Stomach (tissue), 19 donors: ENCODE results near the gene NCF2. TPM values are rescaled to one million over a fixed set of nuclear protein-coding genes. Genes with fewer than 3 reads are reported as not detected.
A peak's percentile ranks its signal among the peaks of the same experiment; 100 is the strongest.

Experiments
- DNase-seq, 2 donors: peaks; one replicate each; pipeline versions ENCODE4 v3.0.0 to v3.0.0-alpha.2; 2013 to 2019
- H3K27ac ChIP-seq, 5 donors: fragments of 200-600 bp in 4 of 5; sonication (generic) in 4 of 5; one replicate each; pipeline ENCODE4 v1.5.1; 2013 to 2019; ENCODE audit warnings: mild to moderate bottlenecking in 1 of 5, moderate library complexity in 1 of 5
- H3K27me3 ChIP-seq, 3 donors: fragments of 200-600 bp; sonication (generic); one replicate each; pipeline ENCODE4 v1.5.1; 2017 to 2019; ENCODE audit warnings: mixed run types in 1 of 3
- H3K36me3 ChIP-seq, 4 donors: fragments of 200-600 bp; sonication (generic); 1 replicate in 3 of 4; 2 replicates in 1 of 4; pipeline ENCODE4 v1.5.1; 2016 to 2019
- H3K4me1 ChIP-seq, 4 donors: fragments of 200-600 bp; sonication (generic); one replicate each; pipeline ENCODE4 v1.5.1; 2016 to 2019
- H3K4me3 ChIP-seq, 4 donors: fragments of 200-600 bp; sonication (generic) in 3 of 4; one replicate each; pipeline ENCODE4 v1.5.1; 2016 to 2019; ENCODE audit warnings: mild to moderate bottlenecking in 1 of 4
- H3K9me3 ChIP-seq, 4 donors: fragments of 200-600 bp; sonication (generic); one replicate each; pipeline ENCODE4 v1.5.1; 2016 to 2019
- EP300 ChIP-seq: sonication (generic); formaldehyde crosslinking; IDR thresholded peaks from one replicate; pipeline ENCODE4 v1.6.1; 2017; ENCODE audit warnings: antibody characterized with exemption
- POLR2A ChIP-seq, 4 donors: fragments of 450-650 bp; IDR thresholded peaks; one replicate each; pipeline ENCODE4 v1.6.1; 2016; ENCODE audit warnings: antibody characterized with exemption in 4 of 4, control low read depth in 2 of 4, mild to moderate bottlenecking in 1 of 4, moderate library complexity in 1 of 4
- POLR2AphosphoS5 ChIP-seq, 3 donors: sonication (generic); formaldehyde crosslinking; IDR thresholded peaks; one replicate each; pipeline ENCODE4 v1.6.1; 2016; ENCODE audit warnings: antibody characterized with exemption in 3 of 3
- WGBS, 5 donors: extraction: QIAGEN DNeasy Blood & Tissue Kit in 3 of 5; methylation state at CpG; one replicate each; pipeline versions ENCODE4 v1.1.5 to v1.1.7; 2013 to 2018; 5-methylcytosine and 5-hydroxymethylcytosine counted together
- intact Hi-C: fragments of 100-400 bp; cut with DNase I; formaldehyde crosslinking; loops from one replicate; pipeline ENCODE4 v1.15.1; 2023; ENCODE audit warnings: low total_unique reads
- long read RNA-seq, 10 donors: transcript quantifications; one replicate each; lab custom pipeline, GENCODE V29; 2026
- polyA plus RNA-seq, 3 donors: library from polyadenylated mRNA; stranded (reverse); fragments of 200-250 nt; gene quantifications; one replicate each; pipeline ENCODE4 v1.2.3, GENCODE V29; 2013
- total RNA-seq, 5 donors: library from RNA; depleted of rRNA; stranded (reverse); fragments of >200 nt; gene quantifications; one replicate each; pipeline versions ENCODE4 v1.1.0 to v1.2.3, GENCODE V29; 2014 to 2016
- TF ChIP-seq, protein P1 (sequence below), 7 experiments: fragments of 450-650 bp in 4 of 7; fragments of 200-600 bp in 3 of 7; sonication (generic) in 3 of 7; IDR thresholded peaks; one replicate each; pipeline ENCODE4 v1.5.1; 2016 to 2019; ENCODE audit warnings: antibody characterized with exemption in 7 of 7, control low read depth in 2 of 7, mild to moderate bottlenecking in 1 of 7
- donor health status: healthy with polysubstance abuse.
- donor health status: Bipolar disorder and iron deficiency.
- donor health status: healthy.

NCF2 gene, protein sequence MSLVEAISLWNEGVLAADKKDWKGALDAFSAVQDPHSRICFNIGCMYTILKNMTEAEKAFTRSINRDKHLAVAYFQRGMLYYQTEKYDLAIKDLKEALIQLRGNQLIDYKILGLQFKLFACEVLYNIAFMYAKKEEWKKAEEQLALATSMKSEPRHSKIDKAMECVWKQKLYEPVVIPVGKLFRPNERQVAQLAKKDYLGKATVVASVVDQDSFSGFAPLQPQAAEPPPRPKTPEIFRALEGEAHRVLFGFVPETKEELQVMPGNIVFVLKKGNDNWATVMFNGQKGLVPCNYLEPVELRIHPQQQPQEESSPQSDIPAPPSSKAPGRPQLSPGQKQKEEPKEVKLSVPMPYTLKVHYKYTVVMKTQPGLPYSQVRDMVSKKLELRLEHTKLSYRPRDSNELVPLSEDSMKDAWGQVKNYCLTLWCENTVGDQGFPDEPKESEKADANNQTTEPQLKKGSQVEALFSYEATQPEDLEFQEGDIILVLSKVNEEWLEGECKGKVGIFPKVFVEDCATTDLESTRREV
- total RNA-seq = 10 to 100 TPM in 1 of 5 donors, 1 to 10 TPM in 3, under 1 TPM in 1; 0.29 to 30.4 (median 6.4) TPM
- 1 to 10 TPM; 3.1 to 10.0 (median 6.0) TPM for polyA plus RNA-seq
- long read RNA-seq, donor 1 = 0 reads
- long read RNA-seq, donor 2 = 0 reads
- long read RNA-seq, donor 3 = 0 reads
- long read RNA-seq, donor 4 = 0 reads
- long read RNA-seq, donor 5 = 0 reads
- long read RNA-seq, donor 6 = 0 reads
- long read RNA-seq, donor 7 = 0 reads
- long read RNA-seq, donor 8 = 0 reads
- long read RNA-seq, donor 9 = 0 reads
- long read RNA-seq, donor 10 = 0 reads

DNA sequence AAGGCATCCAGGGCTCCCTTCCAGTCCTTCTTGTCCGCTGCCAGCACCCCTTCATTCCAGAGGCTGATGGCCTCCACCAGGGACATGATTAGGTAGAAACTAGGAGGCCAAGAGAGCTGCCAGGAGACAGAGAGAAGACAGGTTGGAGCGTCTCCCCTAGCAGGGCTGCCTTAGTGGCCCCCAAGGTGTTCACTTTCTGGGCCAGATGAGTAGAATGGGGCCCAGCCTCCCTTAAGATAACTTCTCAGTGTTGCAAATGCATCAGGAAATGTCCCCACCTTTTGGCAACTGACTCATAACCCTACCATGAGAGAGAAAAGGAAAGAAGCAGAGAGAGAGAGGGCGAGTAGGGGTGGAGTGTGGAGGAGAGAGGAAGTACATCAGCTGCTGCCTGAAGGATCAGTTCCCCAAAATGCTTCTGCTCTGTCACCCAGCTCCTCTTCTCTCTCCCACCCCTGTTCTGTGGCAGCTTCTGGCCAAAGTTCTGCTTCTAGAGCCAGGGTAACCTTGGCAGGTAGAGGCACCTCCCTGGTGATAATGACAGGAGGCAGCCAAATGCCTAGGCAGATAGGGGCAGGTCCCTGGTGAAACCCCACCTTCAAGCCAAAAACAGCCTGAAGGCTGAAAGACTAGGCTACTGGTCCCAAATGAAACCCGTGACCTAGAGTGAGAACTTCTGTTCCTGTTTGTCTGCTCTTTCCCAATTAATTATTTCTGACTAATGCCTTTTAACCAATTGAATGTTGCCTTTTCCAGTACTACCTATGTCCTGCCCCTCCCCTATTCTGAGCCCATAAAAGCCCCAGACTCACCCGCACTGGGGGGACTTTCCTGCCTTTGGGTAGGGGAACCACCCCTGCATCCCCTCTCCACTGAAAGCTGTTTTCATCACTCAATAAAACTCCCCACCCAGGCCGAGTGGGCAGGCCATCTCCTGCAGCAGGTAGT lies at the start of gene NCF2:
Gene NCF2, minus strand, starts transcription at position 216 of the 948 bp plus-strand sequence. Its CDS starts 130 bp downstream, at position 86.
- H3K27ac ChIP-seq = peak within 1 kb of the TSS in 4 of 5 donors; percentile 26 to 81 (median 68)
- WGBS, 5 donors = 69 to 84% (median 72%) methylated on average over 6 of the region's 6 CpGs
- no peaks in the 10 kb centered on the region for H3K27me3 ChIP-seq
- peak within 1 kb of the TSS in 2 of 4 donors; percentile 29 to 34 for H3K4me3 ChIP-seq
- H3K4me1 ChIP-seq = peaks cover 0 to 8% (median 0%) of the 10 kb centered on the region in 4 donors
- TF ChIP-seq POLR2AphosphoS5 (IDR thresholded peaks at IDR 0.05) = peak in 2 of 3 donors; percentile 21 to 48
- no peak for TF ChIP-seq POLR2A (IDR thresholded peaks at IDR 0.05)
- TF ChIP-seq EP300 = no peak
- TF ChIP-seq, protein P1, sequence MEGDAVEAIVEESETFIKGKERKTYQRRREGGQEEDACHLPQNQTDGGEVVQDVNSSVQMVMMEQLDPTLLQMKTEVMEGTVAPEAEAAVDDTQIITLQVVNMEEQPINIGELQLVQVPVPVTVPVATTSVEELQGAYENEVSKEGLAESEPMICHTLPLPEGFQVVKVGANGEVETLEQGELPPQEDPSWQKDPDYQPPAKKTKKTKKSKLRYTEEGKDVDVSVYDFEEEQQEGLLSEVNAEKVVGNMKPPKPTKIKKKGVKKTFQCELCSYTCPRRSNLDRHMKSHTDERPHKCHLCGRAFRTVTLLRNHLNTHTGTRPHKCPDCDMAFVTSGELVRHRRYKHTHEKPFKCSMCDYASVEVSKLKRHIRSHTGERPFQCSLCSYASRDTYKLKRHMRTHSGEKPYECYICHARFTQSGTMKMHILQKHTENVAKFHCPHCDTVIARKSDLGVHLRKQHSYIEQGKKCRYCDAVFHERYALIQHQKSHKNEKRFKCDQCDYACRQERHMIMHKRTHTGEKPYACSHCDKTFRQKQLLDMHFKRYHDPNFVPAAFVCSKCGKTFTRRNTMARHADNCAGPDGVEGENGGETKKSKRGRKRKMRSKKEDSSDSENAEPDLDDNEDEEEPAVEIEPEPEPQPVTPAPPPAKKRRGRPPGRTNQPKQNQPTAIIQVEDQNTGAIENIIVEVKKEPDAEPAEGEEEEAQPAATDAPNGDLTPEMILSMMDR (IDR thresholded peaks at IDR 0.05) = no peak
- intact Hi-C loops = no loop called here
- DNase-seq = peak; percentile 31 to 59
- no peaks in the 10 kb centered on the region for H3K36me3 ChIP-seq
- no peaks in the 10 kb centered on the region for H3K9me3 ChIP-seq

DNA sequence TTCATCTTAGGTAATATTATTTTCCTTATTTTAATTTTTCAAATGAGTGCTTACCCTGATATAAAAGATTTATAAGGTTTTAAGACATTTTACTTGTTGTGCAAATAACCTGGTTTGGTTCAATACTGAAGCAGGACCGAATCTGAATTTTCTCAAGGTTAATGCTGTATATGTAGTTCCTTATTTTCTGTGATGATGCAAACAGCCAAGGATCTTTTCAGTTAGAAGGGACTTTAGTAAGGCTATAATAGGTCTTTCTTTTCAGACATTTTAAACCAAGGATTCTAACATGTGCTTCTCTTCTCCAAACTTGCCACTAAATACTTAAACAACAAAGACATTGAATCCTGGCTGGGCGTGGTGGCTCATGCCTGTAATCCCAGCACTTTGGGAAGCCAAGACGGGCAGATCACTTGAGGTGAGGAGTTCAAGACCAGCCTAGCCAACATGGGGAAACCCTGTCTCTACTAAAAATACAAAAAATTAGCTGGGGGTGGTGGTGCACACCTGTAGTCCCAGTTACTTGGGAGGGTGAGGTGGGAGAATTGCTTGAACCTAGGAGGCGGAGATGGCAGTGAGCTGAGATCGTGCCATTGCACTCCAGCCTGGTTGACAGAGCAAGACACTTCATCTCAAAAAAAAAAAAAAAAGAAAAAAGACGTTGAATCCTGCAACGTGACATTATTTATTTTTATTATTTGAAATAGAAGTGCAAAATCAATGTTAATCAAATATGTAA lies 48.6 kb upstream of the NCF2 start:
- Histone ChIP-seq H3K27me3 (no peaks in the 10 kb centered on the region), H3K27ac (no peak overlapping the region), H3K36me3 (no peaks in the 10 kb centered on the region), H3K4me3 (no peak overlapping the region), H3K9me3 (no peaks in the 10 kb centered on the region), H3K4me1 (peaks cover 8 to 20% (median 14%) of the 10 kb centered on the region in 4 donors)
- 83 to 88% (median 86%) methylated on average over 7 of the region's 7 CpGs for WGBS, 5 donors
- no peak for DNase-seq
- intact Hi-C loops = loop anchor here (10.0 kb wide), 1 partner anchor 164 kb away; the partner anchor contains the start of gene SMG7
- TF ChIP-seq POLR2AphosphoS5 (IDR thresholded peaks at IDR 0.05) = no peak
- TF ChIP-seq, protein P1 (IDR thresholded peaks at IDR 0.05) = no peak
- no peak for TF ChIP-seq EP300
- no peak for TF ChIP-seq POLR2A (IDR thresholded peaks at IDR 0.05)

DNA sequence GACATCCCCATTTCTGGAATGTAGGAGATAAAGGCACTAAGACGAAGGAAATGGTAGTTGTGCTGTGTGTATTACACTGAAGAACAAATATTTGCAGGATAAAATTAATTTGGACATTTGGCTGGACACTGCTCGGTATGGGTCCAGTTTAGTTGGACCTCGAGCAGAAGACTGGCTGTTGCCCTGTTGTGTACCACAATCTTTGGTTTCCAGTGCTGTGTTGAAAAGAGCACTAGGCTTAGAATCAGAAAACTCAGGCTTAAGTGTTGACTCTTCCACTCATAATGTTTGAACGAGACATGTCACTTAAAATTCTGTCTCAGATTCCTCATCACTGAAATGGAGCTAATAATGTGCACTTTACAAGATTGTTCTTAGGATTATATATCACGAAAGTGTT lies 46.5 kb upstream of the NCF2 start:
- 36 to 56% (median 43%) methylated on average over 5 of the region's 5 CpGs for WGBS, 5 donors
- Histone ChIP-seq H3K9me3 (no peaks in the 10 kb centered on the region), H3K4me1 (peaks cover 23 to 41% (median 31%) of the 10 kb centered on the region in 4 donors), H3K4me3 (peak overlapping the region in 1 of 4 donors; percentile 88), H3K27me3 (no peaks in the 10 kb centered on the region), H3K27ac (peak overlapping the region in 1 of 5 donors; percentile 97), H3K36me3 (no peaks in the 10 kb centered on the region)
- TF ChIP-seq EP300 (no peak), POLR2AphosphoS5 (IDR thresholded peaks at IDR 0.05) (no peak), POLR2A (IDR thresholded peaks at IDR 0.05) (no peak)
- TF ChIP-seq, protein P1 (IDR thresholded peaks at IDR 0.05) = no peak
- intact Hi-C loops = loop anchor here (10.0 kb wide), 1 partner anchor 162 kb away; the partner anchor contains the start of gene SMG7
- no peak for DNase-seq
